HCT116 (cell line): ENCODE data around the gene CCNL1.

Experiments used
- CTCF ChIP-seq, 3 experiments: fragments of 200-600 bp in 1 of 3; sonication (generic) in 1 of 3; IDR thresholded peaks in 2 of 3; conservative IDR thresholded peaks in 1 of 3; 2 replicates each; pipeline ENCODE4 v1.5.1; 2012 to 2017; ENCODE audit warnings: low read depth in 2 of 3, low read length in 2 of 3, antibody characterized with exemption in 1 of 3, borderline replicate concordance in 1 of 3, control low read depth in 1 of 3, mild to moderate bottlenecking in 1 of 3, mixed read lengths in 1 of 3, mixed run types in 1 of 3, moderate library complexity in 1 of 3; ENCODE audit not compliant: insufficient read depth in 1 of 3
- EZH2 ChIP-seq: fragments of 200-600 bp; sonication (generic); IDR thresholded peaks from 2 replicates; pipeline ENCODE4 v1.6.1; 2017; ENCODE audit warnings: antibody characterized with exemption, mixed run types
- POLR2AphosphoS5 ChIP-seq: IDR thresholded peaks from 2 replicates; pipeline ENCODE4 v1.6.1; 2011; ENCODE audit warnings: mild to moderate bottlenecking, low read depth, low read length, moderate library complexity

GRCh38 chr3:157182879-157183278 is 22.9 kb upstream of the CCNL1 start:
- no peak for TF ChIP-seq POLR2AphosphoS5
- peak in 2 of 3 experiments; percentile 20 to 21; a peak in 2 of 6 replicates for TF ChIP-seq CTCF (IDR thresholded peaks at IDR 0.05 in 2 of 3, conservative IDR thresholded peaks at IDR 0.05 in 1 of 3; ENCODE audit: borderline replicate concordance in 1 of 3, insufficient read depth in 1 of 3, low read depth in 2 of 3, low read length in 2 of 3)
- TF ChIP-seq EZH2: no peak
